Stimulated activated CD8-positive, alpha-beta memory T cell treated with anti-CD3 and anti-CD28 coated beads, Interleukin-4, amount 100 ng/mL, for 4 hours (primary cell): Measurements from ENCODE around the gene DUSP23.

Experiments used
- DNase-seq, 2 donors: peaks; one replicate each; pipeline ENCODE4 v3.0.0-alpha.2; 2020; ENCODE audit warnings: low read depth in 2 of 2, low spot score in 1 of 2

The DUSP23 gene

DNA sequence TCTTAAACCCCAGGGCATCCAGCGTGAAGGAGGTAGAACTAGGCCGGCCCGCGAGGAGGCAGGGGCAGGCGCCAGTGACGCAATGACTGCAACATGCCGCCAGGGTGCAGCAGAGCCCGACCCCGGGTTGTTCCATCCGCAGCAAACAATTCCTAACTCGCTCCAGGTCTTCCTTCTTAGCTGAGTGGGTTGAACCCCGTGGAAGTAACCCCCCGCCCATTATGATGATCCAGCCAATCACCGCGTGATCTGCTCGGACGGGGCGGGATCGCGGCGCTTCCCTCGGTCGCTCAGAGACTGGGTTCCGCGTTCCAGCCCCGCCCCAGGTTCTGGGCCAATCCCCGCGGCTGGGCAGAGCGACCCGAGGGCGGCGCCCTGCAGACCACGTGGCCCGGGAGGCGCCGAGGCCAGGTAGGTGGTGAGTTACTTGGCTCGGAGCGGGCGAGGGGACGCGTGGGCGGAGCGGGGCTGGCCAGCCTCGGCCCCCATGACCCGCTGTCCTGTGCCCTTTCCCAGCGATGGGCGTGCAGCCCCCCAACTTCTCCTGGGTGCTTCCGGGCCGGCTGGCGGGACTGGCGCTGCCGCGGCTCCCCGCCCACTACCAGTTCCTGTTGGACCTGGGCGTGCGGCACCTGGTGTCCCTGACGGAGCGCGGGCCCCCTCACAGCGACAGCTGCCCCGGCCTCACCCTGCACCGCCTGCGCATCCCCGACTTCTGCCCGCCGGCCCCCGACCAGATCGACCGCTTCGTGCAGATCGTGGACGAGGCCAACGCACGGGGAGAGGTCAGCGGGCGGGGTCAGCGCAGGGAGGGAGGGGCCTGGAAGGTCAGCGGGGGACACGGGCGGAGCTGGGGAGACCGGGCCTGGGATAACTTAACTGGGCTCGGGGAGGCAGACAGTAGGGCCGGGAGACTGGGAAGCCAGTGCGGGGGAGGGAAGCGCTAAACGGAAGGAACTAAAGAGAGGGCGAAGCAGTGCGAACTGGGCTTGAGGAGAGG lies at the start of gene DUSP23:
Gene DUSP23, plus strand, starts transcription at position 380 of the 1,000 bp plus-strand sequence. Its CDS starts 139 bp downstream, at position 519.
- peak; percentile 89 for DNase-seq

DNA sequence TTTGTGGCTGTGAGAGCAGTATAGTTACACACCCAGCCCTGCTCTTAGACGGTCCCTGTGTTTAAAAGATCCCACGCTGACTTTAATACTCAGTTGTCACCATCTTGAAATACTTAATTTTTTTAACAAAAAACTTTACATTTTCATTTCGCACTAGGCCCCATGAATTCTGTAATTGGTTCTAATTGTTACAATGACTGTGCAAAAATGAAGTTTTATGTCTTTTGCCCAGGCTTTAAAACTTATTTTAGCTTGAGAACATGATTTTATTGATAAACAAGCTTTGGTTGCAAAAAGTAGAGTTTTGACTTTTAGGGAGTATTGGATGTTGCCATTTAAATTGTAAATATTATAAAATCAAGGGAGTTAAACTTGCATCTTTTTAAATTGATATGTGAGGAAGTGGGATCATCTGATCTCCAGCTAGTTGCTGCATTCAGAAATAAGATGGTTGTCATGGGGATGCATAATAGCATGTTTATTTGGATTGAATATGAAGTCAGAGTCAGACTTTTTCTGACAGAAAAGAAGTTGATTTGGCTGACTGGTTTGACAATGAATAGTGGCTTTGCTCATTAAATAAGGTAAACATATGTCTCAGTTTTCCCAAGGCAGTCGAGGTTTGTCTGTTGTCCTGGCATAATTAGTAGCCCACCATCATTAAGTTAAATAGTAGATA lies 43.4 kb upstream of the DUSP23 start:
- no peak for DNase-seq

DNA sequence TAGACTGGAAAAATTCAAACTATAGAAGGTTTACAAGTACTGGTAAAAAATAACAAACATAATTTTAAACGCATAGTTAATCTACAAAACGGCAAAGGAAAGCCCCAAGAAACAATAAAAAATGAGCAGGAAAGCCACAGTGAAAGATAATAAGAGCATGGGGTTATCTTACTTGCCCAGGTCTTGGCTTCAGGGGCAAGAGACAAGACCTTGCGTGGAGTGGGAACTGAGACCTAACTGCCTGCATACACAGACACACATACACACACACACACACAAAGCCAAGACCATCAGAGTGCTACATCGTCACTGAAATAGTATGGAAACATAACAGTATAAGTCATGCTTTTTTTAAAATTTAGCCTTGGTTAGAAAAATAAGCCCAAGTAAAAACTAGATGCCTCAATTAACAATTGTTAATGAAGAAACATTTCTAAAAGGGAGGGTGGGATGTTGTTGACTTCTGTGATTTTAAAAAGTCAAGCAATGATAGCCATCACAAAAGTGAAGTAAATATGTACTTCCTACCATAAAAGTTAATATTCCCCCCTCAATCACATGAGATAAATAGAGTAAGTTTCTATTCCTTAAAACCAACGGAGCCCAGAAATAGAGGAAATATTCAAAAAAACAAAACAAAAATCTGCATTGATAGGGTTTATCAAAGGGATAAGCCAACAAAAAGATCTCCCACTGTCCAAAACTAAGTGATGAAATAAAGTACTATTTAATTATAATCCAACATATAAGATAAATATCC lies 36.9 kb upstream of the DUSP23 start:
- DNase-seq: no peak

DNA sequence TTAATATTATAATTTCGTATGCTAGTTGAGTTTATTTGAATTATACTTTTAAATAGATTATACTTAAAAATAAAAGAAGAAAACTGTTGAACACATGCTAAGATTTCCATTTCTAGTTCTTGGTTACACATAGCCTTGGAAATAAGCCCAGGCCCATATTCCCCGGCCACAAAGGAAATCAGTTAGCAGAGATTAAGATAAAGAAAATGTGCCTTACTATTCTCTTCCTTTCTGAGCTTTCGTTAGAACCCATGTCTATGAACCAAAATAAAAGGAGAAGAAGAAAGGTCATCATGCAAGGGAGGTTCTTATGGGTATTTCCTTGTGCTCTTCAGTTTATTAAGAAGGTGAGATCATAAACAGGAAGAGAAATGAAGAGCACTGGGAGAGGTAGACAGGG lies 34.1 kb upstream of the DUSP23 start:
- no peak for DNase-seq

DNA sequence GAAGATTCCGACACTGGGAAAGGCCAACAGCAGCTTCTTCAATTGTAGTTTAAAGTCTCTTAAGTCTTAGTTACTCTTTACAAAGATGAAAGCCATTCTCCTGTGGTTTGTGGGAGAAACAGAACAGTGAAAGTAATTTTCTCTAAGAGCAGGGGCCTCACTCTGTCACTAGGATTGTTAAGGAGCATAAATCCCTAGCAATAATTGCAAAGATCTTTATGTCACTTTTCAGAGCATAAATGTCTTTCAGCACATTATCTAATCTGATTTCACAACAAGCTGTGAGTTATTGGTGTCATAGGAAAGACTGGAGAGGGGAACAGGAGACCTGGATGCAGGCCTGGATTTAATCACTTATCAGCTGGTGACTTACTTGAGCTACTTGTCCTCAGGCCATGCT lies 32.4 kb upstream of the DUSP23 start:
- no peak for DNase-seq

DNA sequence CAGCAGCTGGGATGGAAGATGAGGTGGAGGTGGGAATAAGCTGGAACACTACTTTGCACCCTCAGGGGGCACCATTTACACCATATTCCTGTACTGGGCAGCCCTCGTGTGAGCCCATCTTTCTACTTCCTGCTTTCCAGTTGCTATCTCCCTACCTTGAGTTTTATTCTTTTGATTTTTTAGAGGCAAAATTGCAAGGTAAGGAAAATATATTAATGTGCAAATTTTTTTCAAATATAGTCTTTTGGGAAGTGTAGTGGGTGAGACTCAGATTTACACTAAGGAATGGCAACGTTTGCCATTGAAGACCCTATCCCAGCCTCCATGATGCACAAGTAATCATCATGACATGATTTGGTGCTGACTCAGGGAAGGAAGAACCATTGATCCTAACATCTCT lies 31.1 kb upstream of the DUSP23 start:
- no peak for DNase-seq

DNA sequence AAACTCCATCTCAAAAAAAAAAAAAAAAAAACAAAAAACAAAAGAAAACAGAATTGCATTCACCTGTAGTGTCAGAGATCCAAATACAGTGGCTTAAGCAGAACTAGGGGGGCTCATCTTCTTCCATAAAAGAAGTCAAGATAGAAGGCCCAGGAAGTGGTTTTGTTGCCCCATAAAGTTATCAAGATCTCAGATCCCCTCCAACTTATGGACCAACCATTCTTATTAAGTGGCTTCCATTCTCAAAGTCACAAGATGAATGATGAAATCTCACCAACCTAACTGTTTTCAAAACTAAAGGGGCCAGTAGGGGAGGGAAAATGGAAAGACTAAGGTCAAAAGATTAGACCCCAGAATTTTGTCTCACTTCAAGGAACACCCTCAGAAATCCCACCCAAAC lies 30.1 kb upstream of the DUSP23 start:
- no peak for DNase-seq

DNA sequence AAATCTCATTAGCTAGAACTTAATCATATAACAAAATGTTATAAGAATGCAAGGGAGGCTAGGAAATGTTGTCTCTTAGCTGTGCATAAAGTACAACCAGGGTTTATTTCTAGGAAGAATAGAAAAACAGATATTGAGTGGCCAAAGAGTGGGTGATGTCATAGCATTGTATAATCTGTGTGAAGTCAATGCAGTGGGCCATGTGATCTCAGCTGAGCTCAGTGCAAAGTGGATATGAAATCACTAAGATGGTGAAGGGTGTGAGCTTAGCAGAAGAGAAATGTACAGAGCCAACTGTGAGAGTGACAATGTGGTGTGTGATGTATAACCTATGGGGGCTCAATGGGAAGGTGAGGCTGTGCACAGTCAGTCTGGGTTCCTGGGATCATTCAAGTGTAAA lies 29.7 kb upstream of the DUSP23 start:
- no peak for DNase-seq

DNA sequence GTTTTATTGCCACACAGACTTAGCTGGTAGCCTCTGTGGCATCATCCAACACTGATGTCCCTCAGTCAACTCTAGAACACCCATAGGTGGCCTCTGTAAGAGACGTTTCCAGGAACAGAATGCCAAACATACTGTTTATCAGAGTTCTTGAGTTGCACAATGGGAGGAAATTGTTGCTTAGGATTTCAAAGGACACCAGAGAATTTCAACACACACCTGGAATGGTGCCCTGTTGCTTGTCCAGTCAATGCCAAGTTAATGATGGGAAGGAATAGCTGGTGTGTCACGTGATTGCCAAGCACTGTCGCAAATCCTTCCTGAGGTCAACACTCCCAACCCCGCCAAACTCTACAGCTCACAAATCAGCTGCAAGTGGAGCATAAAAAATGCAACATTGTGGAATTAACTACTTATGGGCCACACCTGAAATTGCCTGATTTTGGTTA lies 28.6 kb upstream of the DUSP23 start:
- DNase-seq: no peak

DNA sequence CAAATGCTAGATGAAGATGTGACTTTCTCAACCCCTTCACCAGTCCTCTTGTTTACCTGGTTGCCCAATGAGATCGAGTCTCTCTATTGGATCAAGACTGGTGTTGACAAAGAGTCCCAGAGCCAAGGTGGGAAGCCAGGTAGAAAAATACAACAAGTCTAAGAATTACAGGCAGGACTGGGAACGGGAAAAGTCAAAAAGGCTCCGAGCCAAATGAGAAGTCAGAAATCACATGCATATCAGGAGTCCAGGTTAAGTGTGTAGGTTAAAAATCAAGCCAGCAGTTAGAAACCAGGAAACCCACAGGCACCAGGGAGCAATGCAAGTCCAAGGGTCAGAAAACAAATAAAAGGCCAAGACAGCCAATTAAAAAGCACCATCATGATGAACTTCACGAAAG lies 27.4 kb upstream of the DUSP23 start:
- no peak for DNase-seq

DNA sequence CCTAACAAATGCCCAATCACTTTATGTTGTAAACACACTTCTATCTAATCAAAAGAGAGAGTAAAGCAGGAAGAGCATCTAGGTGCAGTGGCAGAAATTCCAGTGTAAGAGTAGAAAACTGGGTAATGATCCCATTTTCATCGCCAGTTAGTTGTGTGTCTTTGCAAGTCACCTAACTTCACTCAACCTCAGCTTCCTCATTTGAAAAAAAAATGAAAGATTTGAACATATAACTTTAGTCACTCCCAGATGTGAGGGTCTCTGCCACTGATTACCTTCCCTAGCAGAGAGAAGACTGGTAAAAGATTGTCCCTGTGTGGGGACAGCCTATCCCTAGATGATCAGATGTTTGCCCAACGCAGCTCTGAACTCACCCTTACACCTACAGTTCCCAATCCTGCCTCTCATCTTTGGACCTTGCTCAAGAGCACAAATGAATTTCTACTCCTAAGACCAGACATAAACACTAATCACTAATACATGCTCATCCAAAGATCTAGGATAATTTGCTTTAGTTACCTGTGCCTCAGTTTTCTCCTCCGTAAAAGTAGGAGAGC lies 25.2 kb upstream of the DUSP23 start:
- no peak for DNase-seq

DNA sequence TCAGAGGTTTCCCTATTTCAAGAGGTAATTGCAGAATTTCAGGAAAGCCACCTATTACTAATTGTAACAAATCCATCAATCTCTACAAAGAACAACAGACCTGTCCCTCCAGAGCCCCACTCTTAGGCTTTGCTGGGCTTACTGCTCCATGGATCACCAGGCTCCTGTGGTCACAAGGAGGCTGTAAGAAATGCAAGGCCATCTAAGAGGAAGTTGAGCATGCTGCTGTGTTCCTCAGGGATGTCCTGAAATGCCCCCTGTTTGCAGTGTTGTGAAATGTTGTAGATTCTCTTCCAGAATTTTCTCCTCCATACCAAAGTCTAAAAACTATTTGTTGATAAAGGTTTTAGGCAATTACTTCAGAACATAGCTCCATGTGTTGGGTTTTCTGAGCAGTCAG lies 24.4 kb upstream of the DUSP23 start:
- DNase-seq: no peak

DNA sequence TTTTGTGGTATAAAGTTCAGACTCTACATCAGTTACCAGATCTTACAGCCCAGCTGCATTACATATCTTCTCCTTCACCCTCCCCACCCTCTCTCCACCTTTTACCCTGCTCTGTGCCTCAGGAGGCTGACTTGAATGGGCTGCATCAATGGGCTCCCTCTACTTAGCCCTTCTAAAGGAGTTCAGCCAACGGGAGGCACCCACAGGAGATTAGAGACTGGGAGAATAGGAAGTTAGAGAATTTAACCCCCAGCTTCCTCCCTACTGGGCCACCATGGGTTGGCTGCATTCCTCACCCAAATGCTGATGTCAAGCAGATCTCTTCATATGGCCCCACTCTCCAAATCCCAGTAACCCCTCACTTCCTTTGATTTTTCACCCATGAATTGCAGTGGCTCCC lies 17.1 kb upstream of the DUSP23 start:
- no peak for DNase-seq

DNA sequence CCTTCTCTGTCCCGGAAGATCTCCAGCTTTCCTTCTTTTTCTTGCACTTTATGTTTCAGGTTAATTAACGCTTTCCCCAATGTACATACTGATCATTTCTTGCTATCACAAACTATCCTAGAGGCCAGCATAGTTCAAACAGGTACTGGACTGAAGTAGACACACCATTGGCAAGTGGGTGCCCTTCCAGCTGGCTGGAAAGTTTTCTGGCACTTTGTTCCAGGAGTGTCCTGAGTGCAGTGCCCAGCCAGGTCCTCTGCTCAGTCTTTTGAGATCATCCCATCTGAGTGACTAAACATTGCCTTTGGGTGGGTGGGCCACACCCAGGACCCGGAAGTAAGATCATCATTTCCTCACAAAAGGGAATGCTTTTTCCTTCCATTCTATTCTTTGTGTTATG lies 15.0 kb upstream of the DUSP23 start:
- DNase-seq: no peak

DNA sequence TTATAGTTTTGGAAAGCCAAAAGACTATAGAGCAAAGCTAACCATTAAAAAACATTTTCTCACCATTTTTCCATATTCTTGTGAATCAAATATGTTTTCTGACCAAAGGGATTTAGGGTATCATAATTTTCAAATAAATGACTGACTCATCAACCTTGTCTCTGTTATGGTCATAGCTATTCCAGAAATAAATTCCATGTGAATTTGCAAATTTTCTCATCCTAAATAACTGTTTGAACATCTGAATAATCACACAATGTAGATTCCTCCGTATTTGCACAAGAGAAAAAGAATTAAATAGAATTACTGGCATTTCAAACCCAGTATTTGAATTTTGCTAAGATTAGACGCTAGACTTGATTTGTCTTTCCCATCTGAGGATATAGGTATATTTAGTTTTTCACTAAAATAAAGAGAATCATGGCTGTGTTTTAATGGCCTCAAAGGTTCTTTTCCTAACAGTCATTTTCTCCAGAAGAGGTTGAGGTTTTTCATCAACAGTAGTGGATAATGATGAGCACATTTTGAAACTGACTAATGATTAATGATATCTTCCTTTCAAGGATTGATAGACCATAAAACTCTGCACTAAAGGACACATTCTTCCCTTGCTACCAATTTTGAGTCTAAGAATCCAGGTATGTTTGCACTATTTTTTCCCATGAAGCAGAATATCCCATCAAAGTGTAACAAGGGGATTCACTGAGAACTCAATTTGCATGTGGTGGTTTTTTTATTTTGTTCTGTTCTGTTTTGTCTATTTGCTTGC lies 9.5 kb upstream of the DUSP23 start:
- DNase-seq: no peak

DNA sequence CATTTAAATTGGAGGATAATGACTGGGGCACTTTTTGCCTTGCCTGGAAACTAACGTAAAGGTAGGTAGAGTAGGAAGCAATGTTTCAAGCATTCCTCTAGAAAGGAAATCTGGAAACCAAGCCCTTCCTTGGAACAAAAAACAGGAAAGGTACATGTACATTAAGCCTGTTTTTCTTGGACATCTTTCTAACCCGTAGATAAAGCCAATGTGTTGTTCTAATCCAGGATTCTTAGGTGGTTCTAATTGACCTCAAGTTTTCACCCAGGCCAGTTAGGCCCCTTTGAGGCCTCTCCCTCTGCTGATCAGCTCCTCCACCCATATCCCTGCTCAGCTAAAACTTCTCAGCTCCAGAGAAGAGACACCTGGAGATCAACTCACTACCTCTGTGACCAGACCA lies 6.3 kb upstream of the DUSP23 start:
- no peak for DNase-seq

DNA sequence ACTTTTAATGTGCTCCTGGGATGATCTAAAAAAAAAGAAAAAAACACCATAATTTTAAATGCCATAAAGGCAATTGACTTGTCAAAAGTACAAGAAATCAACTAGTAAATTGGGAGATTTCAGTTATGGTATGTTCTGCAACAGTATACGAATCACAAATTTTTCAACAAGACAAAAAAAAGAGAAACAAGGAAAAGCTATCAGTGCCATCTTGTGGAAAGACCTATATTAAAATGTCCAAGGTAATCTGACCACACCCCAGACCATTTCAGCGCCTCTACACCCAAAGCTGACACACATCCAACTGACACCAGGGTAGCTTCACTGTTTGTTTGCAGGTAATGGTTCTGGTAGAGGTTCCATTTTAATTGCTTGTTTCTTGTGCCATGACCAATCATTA lies 5.0 kb upstream of the DUSP23 start:
- DNase-seq: no peak

DNA sequence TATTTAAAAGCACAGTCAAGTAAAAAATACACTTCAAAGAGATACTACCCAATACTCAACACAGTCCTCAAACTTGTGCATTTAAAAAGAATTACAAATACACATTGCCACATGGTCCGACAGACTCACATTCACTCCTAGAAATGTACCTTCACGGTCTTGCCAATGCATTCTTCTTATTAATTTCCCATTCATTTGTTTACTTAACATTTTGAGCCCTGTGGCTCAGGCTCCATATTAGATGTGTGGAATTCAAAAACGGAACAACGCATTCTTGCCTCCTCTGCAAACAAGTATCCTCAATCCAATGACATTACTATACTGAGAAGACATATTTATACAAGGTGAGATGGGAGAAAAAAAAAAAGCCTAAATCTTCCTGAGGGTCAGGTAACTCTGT lies 2.5 kb upstream of the DUSP23 start:
- no peak for DNase-seq

DNA sequence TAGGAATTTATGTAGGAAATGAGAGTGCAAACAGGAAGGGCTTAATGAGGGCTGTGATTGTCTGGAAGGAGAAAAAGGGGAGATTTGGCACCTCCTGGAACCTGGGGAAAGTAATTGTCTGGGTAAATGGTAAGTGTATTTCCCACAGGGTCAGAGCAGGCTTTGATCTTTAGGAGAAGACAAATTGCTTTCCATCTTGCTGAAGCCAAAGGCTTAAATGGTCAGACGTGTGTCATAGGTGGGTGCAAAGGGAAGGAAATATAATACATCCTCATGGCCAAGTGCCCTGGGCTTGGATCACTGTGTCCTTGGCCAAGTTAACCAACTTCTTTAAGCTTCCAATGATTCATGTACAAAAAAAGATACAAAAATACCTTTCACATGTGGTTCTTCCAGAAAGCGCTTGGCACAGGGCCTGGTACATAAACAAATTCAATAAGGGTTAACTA lies 1.3 kb upstream of the DUSP23 start:
- DNase-seq: no peak

DNA sequence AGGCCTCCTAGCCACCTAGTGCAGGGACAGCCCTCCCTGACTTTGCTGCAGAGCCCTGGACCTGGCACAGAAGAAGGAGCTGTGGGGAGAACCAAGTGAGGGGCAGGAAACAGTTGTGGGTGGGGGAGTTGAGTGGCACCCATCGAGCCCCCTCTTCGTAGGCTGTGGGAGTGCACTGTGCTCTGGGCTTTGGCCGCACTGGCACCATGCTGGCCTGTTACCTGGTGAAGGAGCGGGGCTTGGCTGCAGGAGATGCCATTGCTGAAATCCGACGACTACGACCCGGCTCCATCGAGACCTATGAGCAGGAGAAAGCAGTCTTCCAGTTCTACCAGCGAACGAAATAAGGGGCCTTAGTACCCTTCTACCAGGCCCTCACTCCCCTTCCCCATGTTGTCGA lies 1.2 kb downstream of the DUSP23 start:
- DNase-seq: no peak
